Mesenchymal stem cell (in vitro differentiated cells and primary cell): ENCODE measurements around the gene SLC16A3.

Source experiments
- DNase-seq: peaks from one replicate; pipeline ENCODE4 v3.0.0-alpha.2; 2013
- H2AFZ ChIP-seq: one replicate; pipeline ENCODE4 v1.6.1; 2013; ENCODE audit warnings: low read depth, mild to moderate bottlenecking, control low read depth, inconsistent platforms, low read length, moderate library complexity
- H2AK5ac ChIP-seq: 2 replicates; pipeline ENCODE4 v1.6.1; 2013; ENCODE audit warnings: low read length, moderate library complexity, mild to moderate bottlenecking, inconsistent platforms; ENCODE audit not compliant: severe bottlenecking
- H2BK120ac ChIP-seq: one replicate; pipeline ENCODE4 v1.6.1; 2013; ENCODE audit warnings: low read depth, mild to moderate bottlenecking, inconsistent platforms, low read length, moderate library complexity
- H2BK12ac ChIP-seq, 2 experiments: one replicate each; pipeline ENCODE4 v1.6.1; 2013; ENCODE audit warnings: inconsistent platforms in 2 of 2, low read length in 2 of 2, mild to moderate bottlenecking in 2 of 2, moderate library complexity in 2 of 2, control low read depth in 1 of 2
- H2BK15ac ChIP-seq: one replicate; pipeline ENCODE4 v1.6.1; 2013; ENCODE audit warnings: mild to moderate bottlenecking, low read depth, inconsistent platforms; ENCODE audit not compliant: poor library complexity, severe bottlenecking
- H2BK5ac ChIP-seq: 2 replicates; pipeline ENCODE4 v1.6.1; 2013; ENCODE audit warnings: low read depth, mild to moderate bottlenecking, low read length, control low read depth, inconsistent platforms; ENCODE audit not compliant: poor library complexity, severe bottlenecking
- H3K14ac ChIP-seq, 2 experiments: one replicate each; pipeline ENCODE4 v1.6.1; 2013; ENCODE audit warnings: inconsistent platforms in 2 of 2, low read length in 2 of 2, control low read depth in 1 of 2, mild to moderate bottlenecking in 1 of 2, moderate library complexity in 1 of 2
- H3K18ac ChIP-seq, 2 experiments: one replicate each; pipeline ENCODE4 v1.6.1; 2013; ENCODE audit warnings: inconsistent platforms in 2 of 2, low read length in 2 of 2, control low read depth in 1 of 2, low read depth in 1 of 2, mild to moderate bottlenecking in 1 of 2
- H3K23ac ChIP-seq, 2 experiments: one replicate each; pipeline ENCODE4 v1.6.1; 2013; ENCODE audit warnings: inconsistent platforms in 2 of 2, low read length in 2 of 2, mild to moderate bottlenecking in 2 of 2, moderate library complexity in 2 of 2, control low read depth in 1 of 2
- H3K27ac ChIP-seq: 2 replicates; pipeline ENCODE4 v1.5.1; 2013; ENCODE audit warnings: mild to moderate bottlenecking, moderate library complexity, low read length, control low read depth, inconsistent platforms; ENCODE audit not compliant: poor library complexity, severe bottlenecking
- H3K27me3 ChIP-seq, 2 experiments: 2 replicates each; pipeline versions ENCODE4 v1.6.1 to v1.7.0; 2013; ENCODE audit warnings: low read length in 2 of 2, mild to moderate bottlenecking in 2 of 2, moderate library complexity in 2 of 2, control low read depth in 1 of 2, inconsistent platforms in 1 of 2; ENCODE audit not compliant: control insufficient read depth in 1 of 2, insufficient read depth in 1 of 2
- H3K36me3 ChIP-seq, 2 experiments: 2 replicates each; pipeline versions ENCODE4 v1.6.1 to v1.7.0; 2013; ENCODE audit warnings: low read length in 2 of 2, control low read depth in 1 of 2, inconsistent platforms in 1 of 2, low read depth in 1 of 2, mild to moderate bottlenecking in 1 of 2; ENCODE audit not compliant: insufficient read depth in 2 of 2, control insufficient read depth in 1 of 2
- H3K4ac ChIP-seq, 2 experiments: one replicate each; pipeline ENCODE4 v1.6.1; 2013; ENCODE audit warnings: inconsistent platforms in 2 of 2, low read length in 2 of 2, mild to moderate bottlenecking in 2 of 2, moderate library complexity in 2 of 2, control low read depth in 1 of 2, low read depth in 1 of 2
- H3K4me1 ChIP-seq: 2 replicates; pipeline ENCODE4 v1.6.1; 2013; ENCODE audit warnings: low read depth, low read length, control low read depth; ENCODE audit not compliant: control insufficient read depth, insufficient read depth
- H3K4me2 ChIP-seq: 2 replicates; pipeline ENCODE4 v1.6.1; 2013; ENCODE audit warnings: low read length, mild to moderate bottlenecking, inconsistent platforms; ENCODE audit not compliant: poor library complexity, severe bottlenecking
- H3K4me3 ChIP-seq, 2 experiments: 2 replicates each; pipeline versions ENCODE4 v1.5.1 to v1.7.0; 2013; ENCODE audit warnings: low read length in 2 of 2, mild to moderate bottlenecking in 2 of 2, control low read depth in 1 of 2, low read depth in 1 of 2; ENCODE audit not compliant: insufficient read depth in 1 of 2
- H3K79me1 ChIP-seq: replicated peaks from 2 replicates; pipeline ENCODE4 v1.6.1; 2013; ENCODE audit warnings: mild to moderate bottlenecking, control low read depth, low read length, inconsistent platforms; ENCODE audit not compliant: poor library complexity, severe bottlenecking
- H3K9ac ChIP-seq: 2 replicates; pipeline ENCODE4 v1.7.0; 2013; ENCODE audit warnings: mild to moderate bottlenecking, low read length, moderate library complexity
- H3K9me3 ChIP-seq: 2 replicates; pipeline ENCODE4 v1.7.0; 2013; ENCODE audit warnings: mild to moderate bottlenecking, low read length; ENCODE audit not compliant: control insufficient read depth
- H4K8ac ChIP-seq: one replicate; pipeline ENCODE4 v1.6.1; 2013; ENCODE audit warnings: inconsistent platforms, mild to moderate bottlenecking, low read length, moderate library complexity
- H4K91ac ChIP-seq: one replicate; pipeline ENCODE4 v1.6.1; 2013; ENCODE audit warnings: mild to moderate bottlenecking, low read length, inconsistent platforms
- WGBS: methylation state at CpG from one replicate; pipeline ENCODE4 v1.1.7; 2013; ENCODE audit warnings: mixed read lengths; 5-methylcytosine and 5-hydroxymethylcytosine counted together

The SLC16A3 gene

GRCh38 chr17:82243648-82244412, 15.0 kb downstream of the SLC16A3 start:
- Histone ChIP-seq H3K27me3 (no peaks in the 10 kb centered on the region), H2AK5ac (no peak overlapping the region), H3K27ac (no peak overlapping the region), H3K9me3 (no peaks in the 10 kb centered on the region), H3K18ac (no peak overlapping the region), H3K4me3 (no peak overlapping the region), H3K4me1 (peaks cover 67% of the 10 kb centered on the region), H2BK15ac (no peak overlapping the region), H3K4ac (no peak overlapping the region), H2AFZ (no peak overlapping the region), H3K23ac (no peak overlapping the region), H4K91ac (no peak overlapping the region), H3K14ac (no peak overlapping the region), H4K8ac (peak overlapping the region; percentile 42), H3K4me2 (no peak overlapping the region), H3K36me3 (peaks cover 80 to 98% of the 10 kb centered on the region in 2 experiments), H2BK5ac (no peak overlapping the region), H2BK120ac (no peak overlapping the region), H3K79me1 (peaks cover 7% of the 10 kb centered on the region), H2BK12ac (no peak overlapping the region), H3K9ac (no peak overlapping the region)
- no peak for DNase-seq
- WGBS, result 95% methylated on average over 19 of the region's 19 CpGs

GRCh38 chr17:82244413-82245133, 15.7 kb downstream of the SLC16A3 start:
- no peak overlapping the region for H3K14ac ChIP-seq
- no peak overlapping the region for H2BK12ac ChIP-seq
- H4K91ac ChIP-seq, result no peak overlapping the region
- peaks cover 7% of the 10 kb centered on the region for H3K79me1 ChIP-seq
- H2BK15ac ChIP-seq, result no peak overlapping the region
- H3K9me3 ChIP-seq, result no peaks in the 10 kb centered on the region
- no peak overlapping the region for H3K27ac ChIP-seq
- no peak overlapping the region for H2AK5ac ChIP-seq
- H3K23ac ChIP-seq, result no peak overlapping the region
- no peak overlapping the region for H3K9ac ChIP-seq
- H3K27me3 ChIP-seq, result no peaks in the 10 kb centered on the region
- H3K4me3 ChIP-seq, result no peak overlapping the region
- H3K36me3 ChIP-seq, result peaks cover 80 to 98% of the 10 kb centered on the region in 2 experiments
- H3K4me1 ChIP-seq, result peaks cover 60% of the 10 kb centered on the region
- DNase-seq, result no peak
- H3K4me2 ChIP-seq, result no peak overlapping the region
- no peak overlapping the region for H3K4ac ChIP-seq
- no peak overlapping the region for H4K8ac ChIP-seq
- H2BK5ac ChIP-seq, result no peak overlapping the region
- H2AFZ ChIP-seq, result no peak overlapping the region
- H2BK120ac ChIP-seq, result no peak overlapping the region
- WGBS, result 93% methylated on average over 39 of the region's 39 CpGs
- no peak overlapping the region for H3K18ac ChIP-seq

- peak overlapping the region; percentile 45 for H3K9ac ChIP-seq
- H2BK12ac ChIP-seq, result no peak overlapping the region
- H3K4ac ChIP-seq, result no peak overlapping the region
- H2BK5ac ChIP-seq, result no peak overlapping the region
- H2BK120ac ChIP-seq, result no peak overlapping the region
- no peak overlapping the region for H3K18ac ChIP-seq
- H3K4me2 ChIP-seq, result no peak overlapping the region
- H3K4me1 ChIP-seq, result peaks cover 54% of the 10 kb centered on the region
- H4K91ac ChIP-seq, result no peak overlapping the region
- no peak overlapping the region for H2AK5ac ChIP-seq
- no peak overlapping the region for H3K23ac ChIP-seq
- no peak overlapping the region for H2BK15ac ChIP-seq
- no peak overlapping the region for H4K8ac ChIP-seq
- no peak overlapping the region for H3K4me3 ChIP-seq
- no peak for DNase-seq
- no peaks in the 10 kb centered on the region for H3K27me3 ChIP-seq
- peaks cover 7% of the 10 kb centered on the region for H3K79me1 ChIP-seq
- no peak overlapping the region for H3K14ac ChIP-seq
- no peaks in the 10 kb centered on the region for H3K9me3 ChIP-seq
- H3K27ac ChIP-seq, result no peak overlapping the region
- H3K36me3 ChIP-seq, result peaks cover 80 to 98% of the 10 kb centered on the region in 2 experiments
- no peak overlapping the region for H2AFZ ChIP-seq
- 96% methylated on average over 47 of the region's 47 CpGs for WGBS
Measured at GRCh38 chr17:82245134-82246039, 16.5 kb downstream of the SLC16A3 start.

GRCh38 chr17:82246040-82246364, 17.2 kb downstream of the SLC16A3 start:
- DNase-seq, result no peak
- H2BK120ac ChIP-seq, result no peak overlapping the region
- no peak overlapping the region for H4K8ac ChIP-seq
- no peaks in the 10 kb centered on the region for H3K9me3 ChIP-seq
- no peak overlapping the region for H2BK12ac ChIP-seq
- peak overlapping the region; percentile 16 for H2AK5ac ChIP-seq
- H3K27me3 ChIP-seq, result no peaks in the 10 kb centered on the region
- no peak overlapping the region for H2BK15ac ChIP-seq
- no peak overlapping the region for H3K23ac ChIP-seq
- no peak overlapping the region for H4K91ac ChIP-seq
- no peak overlapping the region for H3K4me3 ChIP-seq
- H2AFZ ChIP-seq, result no peak overlapping the region
- peaks cover 82 to 98% of the 10 kb centered on the region in 2 experiments for H3K36me3 ChIP-seq
- H3K4ac ChIP-seq, result no peak overlapping the region
- peaks cover 48% of the 10 kb centered on the region for H3K4me1 ChIP-seq
- H2BK5ac ChIP-seq, result no peak overlapping the region
- peak overlapping the region; percentile 45 for H3K9ac ChIP-seq
- no peak overlapping the region for H3K14ac ChIP-seq
- WGBS, result 96% methylated on average over 5 of the region's 5 CpGs
- no peak overlapping the region for H3K18ac ChIP-seq
- peak overlapping the region; percentile 56 for H3K27ac ChIP-seq
- peaks cover 4% of the 10 kb centered on the region for H3K79me1 ChIP-seq
- H3K4me2 ChIP-seq, result no peak overlapping the region
